GM21390 (cell line): ENCODE data around the gene GALNT5.
"Not testable (repeated sequence)": the region's sequence is repeated elsewhere in the genome, so short reads cannot be mapped to it uniquely, and the experiment has no call there.

Experiments
- ATAC-seq: cut with Tn5 transposase; IDR thresholded peaks from one replicate; pipeline ENCODE4 v1.9.1; 2021; ENCODE audit not compliant: unreplicated experiment

Gene GALNT5

DNA sequence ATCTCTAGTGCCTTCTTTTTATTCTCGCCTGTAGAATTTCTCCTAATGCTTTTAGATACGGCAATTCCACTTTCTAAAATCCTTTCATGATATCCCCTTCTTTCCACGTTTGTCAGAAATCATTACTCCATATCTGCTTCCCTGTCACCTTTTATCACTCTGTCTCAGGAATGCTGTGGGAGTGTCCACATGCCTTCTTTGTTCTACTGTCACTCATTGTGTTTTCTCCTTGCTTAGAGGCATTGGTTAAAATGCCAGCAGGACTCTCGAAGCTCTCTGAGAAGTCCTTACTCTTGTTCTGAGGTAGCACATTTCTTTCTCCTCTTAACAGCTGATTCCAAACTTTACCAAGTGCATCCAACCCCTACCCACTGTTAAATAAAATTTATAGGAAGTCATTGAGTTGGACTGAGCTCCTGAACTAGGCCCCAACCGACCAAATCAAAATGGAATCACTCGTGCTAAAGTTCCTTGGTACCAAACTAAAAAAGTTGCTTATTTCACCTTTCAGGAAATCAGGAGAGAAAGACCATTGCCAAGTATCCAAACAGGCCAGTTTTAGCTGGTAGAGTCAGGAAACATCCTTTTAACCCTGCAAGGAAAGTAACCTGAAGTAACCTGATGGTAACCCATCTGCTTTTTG is 10.6 kb upstream of the GALNT5 start:
- ATAC-seq = no peak

- no peak for ATAC-seq
These were observed 6.7 kb upstream of the GALNT5 start for GRCh38 chr2:157250836-157251235.

- ATAC-seq = no peak
These were observed 5.6 kb upstream of the GALNT5 start for GRCh38 chr2:157251932-157252331.

- ATAC-seq = no peak
These were observed 5.0 kb upstream of the GALNT5 start for GRCh38 chr2:157252529-157252928.

GRCh38 chr2:157254041-157254440 is 3.5 kb upstream of the GALNT5 start:
- no peak for ATAC-seq

GRCh38 chr2:157255746-157256145 is 1.8 kb upstream of the GALNT5 start:
- no peak for ATAC-seq

- peak; percentile 97 for ATAC-seq
These were observed 879 bp upstream of the GALNT5 start for GRCh38 chr2:157256626-157257025.

GRCh38 chr2:157258520-157259326 is 1.2 kb downstream of the GALNT5 start:
- no peak for ATAC-seq

DNA sequence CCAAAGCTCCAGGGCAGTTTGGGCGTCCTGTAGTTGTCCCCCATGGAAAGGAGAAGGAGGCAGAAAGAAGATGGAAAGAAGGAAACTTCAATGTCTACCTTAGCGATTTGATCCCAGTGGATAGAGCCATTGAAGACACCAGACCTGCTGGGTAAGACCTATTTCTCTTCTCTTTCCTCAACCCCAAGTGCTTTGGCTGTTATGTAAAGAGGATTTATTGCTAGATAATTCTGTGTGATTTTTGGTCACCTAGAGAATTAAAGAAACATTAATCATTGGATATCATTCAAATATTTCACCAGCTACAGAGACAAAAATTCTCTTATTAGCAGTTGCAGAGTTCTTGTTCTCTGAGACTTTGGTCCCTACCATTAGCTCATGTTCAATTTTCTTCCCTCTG is 1.9 kb downstream of the GALNT5 start:
- ATAC-seq = no peak

- ATAC-seq = no peak
These were observed 2.5 kb downstream of the GALNT5 start for GRCh38 chr2:157259960-157260359.

- no peak for ATAC-seq
These were observed 3.2 kb downstream of the GALNT5 start for GRCh38 chr2:157260533-157261198.

DNA sequence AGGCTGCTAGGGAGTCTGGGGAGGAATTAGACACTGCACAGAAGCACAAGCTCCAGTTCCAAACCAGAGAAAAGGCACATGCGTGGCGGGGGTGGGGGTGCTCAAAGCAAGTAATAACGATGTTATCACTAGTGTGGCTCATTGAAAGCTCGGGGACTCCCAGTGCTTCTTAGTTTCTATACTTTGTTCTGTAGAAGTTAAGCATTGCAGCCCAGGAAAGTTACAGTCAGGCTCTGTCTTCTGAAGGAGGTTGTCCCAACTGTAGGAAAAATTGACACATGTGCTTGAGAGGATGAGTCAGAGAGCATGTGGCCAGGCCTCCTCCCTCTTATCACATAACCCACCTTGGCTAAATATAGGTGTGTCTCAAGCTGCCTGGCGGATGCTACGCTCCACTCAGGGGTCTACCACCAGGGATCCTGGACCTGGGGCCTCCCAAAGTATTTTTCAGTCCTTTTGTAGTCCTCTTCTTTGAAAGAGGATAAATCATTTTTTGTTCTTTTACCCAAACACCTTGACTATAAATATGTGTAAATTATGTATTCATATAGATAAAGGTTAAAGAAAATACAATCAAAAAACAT is 3.8 kb downstream of the GALNT5 start:
- no peak for ATAC-seq

DNA sequence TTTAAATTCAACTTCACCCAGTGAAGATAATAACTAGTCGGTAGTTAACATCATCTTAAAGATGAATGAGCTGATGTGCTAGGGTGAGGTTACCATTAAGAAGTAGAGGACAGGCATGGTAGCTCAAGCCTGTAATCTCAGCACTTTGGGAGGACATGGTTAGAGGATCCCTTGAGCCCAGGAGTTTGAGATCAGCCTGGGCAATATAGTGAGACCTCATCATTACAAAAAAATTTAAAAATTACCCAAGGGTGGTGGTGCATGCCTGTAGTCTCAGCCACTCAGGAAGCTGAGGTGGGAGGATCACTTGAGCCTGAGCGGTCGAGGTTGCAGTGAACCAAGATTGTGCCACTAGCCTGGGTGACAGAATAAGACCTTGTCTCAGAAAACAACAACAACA is 4.7 kb downstream of the GALNT5 start:
- no peak for ATAC-seq

DNA sequence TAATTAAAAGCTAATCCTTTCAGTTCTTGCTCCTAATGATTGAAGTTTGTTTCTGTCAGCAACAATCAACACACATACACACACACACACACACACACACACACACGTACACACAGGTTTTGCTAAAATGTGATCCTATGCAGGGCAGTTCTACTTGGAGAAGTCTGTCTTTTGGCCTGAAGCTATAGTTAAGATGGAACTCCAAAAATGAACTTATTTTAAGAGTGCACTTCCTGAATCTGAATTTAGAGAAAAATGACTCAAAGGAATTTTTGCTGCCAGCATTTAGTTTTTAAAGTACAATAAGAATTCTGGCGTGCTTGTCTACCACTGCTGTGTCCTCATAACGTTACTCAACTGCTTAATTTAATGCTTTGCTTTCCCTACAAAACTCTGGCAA is 6.6 kb downstream of the GALNT5 start:
- no peak for ATAC-seq

DNA sequence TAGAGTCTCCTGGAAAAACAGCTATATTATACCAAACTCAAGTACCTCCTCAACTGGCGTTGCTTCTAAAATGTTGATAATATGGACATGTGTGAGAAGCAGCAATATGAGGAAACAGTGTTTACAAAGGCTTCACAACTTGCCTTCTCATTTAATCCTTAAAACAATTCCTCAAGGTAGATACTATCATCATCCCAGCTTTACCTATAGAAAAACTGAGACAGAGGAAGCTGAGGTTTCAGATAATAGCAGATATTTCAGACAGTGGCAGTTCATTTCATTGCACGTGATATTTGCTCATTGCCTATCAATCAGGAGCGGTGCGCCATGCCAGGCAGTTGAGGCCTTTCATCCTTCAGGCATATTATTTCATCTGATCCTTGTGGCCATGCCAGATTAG is 8.3 kb downstream of the GALNT5 start:
- ATAC-seq = no peak

DNA sequence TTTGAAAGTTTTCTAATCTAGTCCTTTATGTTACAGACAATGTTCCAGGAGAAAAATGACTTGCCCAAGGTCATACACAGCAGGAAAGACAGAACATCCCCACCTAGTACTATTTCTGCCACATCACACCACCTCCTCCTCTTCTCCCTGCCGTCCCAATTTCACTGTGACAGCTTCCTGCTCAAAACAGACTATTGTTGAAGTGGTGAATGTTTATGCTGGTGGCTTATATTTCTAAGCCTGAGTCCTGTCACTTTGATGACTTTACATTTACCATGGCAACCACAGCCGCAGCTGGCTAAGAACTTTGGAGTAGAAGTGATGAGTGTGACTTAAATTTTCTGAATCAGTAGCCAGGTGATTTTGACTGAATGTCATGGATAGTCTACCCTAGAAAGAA is 10.0 kb downstream of the GALNT5 start:
- ATAC-seq = no peak

GRCh38 chr2:157269060-157269459 is 11.6 kb downstream of the GALNT5 start:
- ATAC-seq = no peak

DNA sequence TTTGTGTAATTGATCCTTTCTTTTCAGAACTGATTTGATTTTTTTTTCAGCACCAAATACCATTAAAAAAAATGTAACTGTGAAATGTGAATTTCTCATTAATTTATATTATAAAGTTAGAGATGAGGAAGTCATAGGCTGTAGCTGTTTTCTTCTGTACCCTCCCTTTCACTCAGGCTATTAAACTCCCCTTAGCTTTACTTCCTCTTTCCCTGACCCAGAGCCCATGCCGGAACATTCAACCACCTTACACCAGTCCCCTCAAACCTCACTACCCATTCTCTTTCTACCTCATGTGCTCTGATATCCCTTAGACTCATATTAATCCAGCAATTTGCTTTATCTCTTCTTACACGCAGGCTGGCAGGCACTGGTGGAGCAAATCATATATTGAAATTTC is 12.4 kb downstream of the GALNT5 start:
- peak; percentile 52 for ATAC-seq

GRCh38 chr2:157271590-157272203 is 14.2 kb downstream of the GALNT5 start:
- ATAC-seq = peak; percentile 70

GRCh38 chr2:157279311-157279710 is 21.8 kb downstream of the GALNT5 start:
- ATAC-seq = not testable (repeated sequence)

GRCh38 chr2:157281316-157281715 is 23.8 kb downstream of the GALNT5 start:
- no peak for ATAC-seq
